ENCODE data around the gene OR11H6.
A peak's percentile ranks its signal among the peaks of the same experiment; 100 is the strongest.
"Not testable (repeated sequence)": the region's sequence is repeated elsewhere in the genome, so short reads cannot be mapped to it uniquely, and the experiment has no call there.

Gene OR11H6, protein sequence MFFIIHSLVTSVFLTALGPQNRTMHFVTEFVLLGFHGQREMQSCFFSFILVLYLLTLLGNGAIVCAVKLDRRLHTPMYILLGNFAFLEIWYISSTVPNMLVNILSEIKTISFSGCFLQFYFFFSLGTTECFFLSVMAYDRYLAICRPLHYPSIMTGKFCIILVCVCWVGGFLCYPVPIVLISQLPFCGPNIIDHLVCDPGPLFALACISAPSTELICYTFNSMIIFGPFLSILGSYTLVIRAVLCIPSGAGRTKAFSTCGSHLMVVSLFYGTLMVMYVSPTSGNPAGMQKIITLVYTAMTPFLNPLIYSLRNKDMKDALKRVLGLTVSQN

DNA sequence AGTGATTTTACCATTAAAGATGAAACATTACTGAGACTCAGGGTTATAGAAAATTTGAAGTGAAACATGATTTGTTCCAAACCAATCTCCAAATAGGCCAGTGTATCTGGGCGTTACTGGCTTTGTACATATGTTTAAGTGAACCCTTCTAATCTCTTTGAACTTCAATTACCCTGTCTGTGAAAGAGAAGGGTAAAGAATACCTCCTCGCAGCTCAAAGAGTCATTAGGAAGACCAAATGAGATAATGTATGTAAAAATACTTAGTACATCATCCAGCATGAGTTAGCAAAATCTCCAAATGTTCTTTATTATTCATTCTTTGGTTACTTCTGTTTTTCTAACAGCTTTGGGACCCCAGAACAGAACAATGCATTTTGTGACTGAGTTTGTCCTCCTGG is at the start of gene OR11H6:
TSS of gene OR11H6 (plus strand) at position 301 of the 400 bp plus-strand sequence. CDS start at position 301, 0 bp downstream.
- no peak for DNase-seq

DNA sequence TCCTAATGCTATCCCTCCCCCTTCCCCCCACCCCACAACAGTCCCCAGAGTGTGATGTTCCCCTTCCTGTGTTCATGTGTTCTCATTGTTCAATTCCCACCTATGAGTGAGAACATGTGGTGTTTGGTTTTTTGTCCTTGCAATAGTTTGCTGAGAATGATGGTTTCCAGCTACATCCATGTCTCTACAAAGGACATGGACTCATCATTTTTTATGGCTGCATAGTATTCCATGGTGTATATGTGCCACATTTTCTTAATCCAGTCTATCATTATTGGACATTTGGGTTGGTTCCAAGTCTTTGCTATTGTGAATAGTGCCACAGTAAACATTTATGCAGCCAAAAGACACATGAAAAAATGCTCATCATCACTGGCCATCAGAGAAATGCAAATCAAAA is 49.3 kb upstream of the OR11H6 start:
- DNase-seq = not testable (repeated sequence)

DNA sequence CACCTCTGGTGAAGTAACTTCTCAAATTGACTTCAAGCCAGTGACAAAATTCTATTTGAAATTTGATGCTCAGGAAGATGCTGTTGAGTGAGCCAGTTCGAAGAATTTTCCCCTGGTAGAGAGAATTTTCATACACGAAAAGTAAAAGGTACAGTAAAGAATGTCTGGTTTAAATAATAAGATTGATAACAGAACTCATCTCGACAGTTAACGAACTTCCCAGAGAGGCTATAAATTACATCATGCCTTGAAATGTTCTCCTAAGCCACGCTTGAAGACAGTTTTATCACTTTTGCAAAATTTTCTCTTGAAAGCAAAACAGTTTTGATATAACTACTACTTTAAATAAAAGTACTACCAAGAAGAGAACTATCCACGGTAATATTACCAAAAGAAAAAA is 47.2 kb upstream of the OR11H6 start:
- DNase-seq = no peak

DNA sequence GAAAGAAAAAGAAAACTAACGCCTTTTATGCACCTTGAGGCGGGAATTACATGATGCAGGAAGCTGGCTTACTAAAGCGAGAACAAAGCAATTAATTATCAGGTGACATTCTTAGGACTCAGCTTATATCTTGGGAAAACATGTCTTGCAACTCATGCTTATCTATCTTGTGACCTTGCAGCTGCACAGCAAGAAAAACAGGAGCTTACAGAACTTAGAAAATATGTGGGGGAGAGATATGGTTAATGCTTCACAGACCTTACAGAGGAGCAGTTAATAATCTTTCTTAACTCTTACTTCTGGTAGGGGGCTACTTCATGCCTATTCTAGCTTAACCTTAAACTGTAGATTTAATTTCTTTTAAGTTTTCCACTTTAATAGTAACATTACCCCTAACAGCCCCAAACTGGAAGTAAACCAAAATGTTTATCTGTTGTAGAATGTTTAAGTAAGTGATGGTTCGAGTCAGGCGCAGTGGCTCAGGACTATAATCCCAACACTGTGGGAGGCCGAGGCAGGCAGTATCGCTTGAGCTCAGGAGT is 46.0 kb upstream of the OR11H6 start:
- no peak for DNase-seq

DNA sequence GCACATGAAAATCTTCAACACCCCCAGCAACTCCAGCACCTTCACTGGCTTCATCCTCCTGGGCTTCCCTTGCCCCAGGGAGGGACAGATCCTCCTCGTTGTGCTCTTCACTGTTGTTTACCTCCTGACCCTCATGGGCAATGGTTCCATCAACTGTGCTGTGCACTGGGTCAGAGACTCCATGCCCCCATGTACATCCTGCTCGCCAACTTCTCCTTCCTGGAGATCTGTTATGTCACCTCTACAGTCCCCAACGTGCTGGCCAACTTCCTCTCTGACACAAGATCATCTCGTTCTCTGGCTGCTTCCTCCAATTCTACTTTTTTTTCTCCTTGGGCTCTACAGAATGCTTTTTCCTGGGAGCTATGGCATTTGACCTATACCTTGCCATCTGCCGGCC is 44.3 kb upstream of the OR11H6 start:
- no peak for DNase-seq

DNA sequence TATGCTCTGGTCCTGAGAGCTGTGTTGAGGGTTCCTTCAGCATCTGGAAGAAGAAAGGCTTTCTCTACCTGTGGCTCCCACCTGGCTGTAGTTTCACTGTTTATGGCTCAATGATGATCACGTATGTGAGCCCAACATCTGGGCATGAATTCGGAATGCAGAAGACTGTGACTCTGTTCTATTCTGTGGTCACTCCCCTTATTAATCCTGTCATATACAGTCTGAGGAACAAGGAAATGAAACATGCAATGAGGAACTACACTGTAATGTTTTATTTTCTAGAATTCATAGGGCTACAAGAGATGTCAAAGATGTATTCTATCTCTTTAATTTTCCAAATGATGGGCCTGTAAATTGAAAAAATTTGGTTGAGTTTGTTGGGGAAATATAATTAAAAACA is 43.6 kb upstream of the OR11H6 start:
- no peak for DNase-seq

DNA sequence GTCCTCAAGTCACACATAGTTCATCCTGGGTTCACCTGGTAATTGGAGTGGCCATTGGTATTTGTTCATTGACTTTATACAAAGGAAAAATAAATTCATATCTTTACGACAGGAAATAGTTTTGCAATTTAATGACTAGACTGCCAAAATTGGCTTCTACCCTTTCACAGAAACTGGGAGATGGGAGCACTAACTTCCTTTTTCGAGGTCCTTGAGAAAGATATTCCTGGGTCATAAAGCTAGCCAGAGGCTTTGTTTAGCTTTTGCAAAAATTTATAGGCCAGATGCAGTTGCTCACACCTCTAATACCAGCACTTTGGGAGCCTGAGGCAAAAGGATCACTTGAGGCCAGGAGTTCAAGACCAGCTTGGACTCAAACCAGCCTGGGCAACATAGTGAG is 43.0 kb upstream of the OR11H6 start:
- DNase-seq = no peak

DNA sequence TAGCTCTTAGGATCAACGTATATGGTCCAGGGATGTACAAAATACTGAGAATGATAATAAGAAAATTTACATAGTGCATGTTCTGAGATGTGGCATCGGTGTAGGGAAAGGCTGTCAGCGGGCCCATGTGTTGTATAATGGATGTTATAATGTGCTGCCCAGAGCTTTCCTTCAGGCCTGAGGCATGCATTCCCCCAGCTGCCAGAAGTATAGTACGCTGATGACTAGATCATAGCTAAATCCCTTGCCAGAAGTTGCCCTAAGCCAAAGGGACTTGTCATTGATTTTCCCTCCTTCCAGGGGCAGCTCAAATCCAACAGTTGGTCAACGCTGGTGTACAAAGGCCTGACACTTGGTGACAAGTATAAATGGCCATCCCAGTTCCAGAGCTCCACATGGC is 39.3 kb upstream of the OR11H6 start:
- no peak for DNase-seq

DNA sequence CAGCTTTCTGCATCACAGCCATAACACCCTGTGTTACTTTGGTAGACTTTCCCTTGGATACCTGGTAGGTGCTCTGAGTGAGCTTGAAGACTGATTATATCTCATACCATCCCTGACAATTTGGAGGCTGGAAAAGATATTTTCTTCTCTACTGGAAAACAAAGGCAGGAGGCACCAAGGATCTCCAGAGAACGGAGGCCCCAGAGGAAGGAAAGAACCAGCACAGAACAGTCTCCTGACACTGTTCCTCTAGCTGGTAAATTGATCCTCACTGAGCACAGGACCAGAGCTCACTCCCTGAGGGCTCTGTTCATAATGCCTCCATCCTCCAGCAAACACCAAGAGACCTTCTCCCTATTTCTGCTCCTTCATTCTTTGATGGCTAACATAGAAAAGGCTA is 32.9 kb upstream of the OR11H6 start, which contains the start of gene OR11G2:
TSS of gene OR11G2 (plus strand) at position 301 of the 400 bp plus-strand sequence. CDS start 6,542 bp downstream, outside the sequence.
- DNase-seq = no peak

DNA sequence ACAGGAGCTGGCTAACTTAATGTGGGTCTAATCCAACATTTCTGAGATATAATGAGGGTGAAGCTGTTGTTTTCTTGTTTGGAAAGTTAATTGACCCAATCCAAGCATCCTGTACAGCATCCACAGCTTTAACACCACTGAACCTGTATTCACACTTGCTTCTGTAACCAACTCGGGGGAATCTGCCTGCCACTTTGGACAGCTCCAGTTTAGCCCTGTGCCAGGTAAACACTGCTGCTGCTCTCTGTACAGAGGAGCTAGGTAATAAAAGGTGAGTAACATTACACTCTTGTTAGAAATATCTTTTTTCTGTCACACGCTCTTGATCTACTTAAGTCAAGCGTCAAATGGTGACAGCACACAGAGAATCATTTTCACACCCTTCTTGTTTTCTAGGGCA is 32.1 kb upstream of the OR11H6 start:
- DNase-seq = no peak

DNA sequence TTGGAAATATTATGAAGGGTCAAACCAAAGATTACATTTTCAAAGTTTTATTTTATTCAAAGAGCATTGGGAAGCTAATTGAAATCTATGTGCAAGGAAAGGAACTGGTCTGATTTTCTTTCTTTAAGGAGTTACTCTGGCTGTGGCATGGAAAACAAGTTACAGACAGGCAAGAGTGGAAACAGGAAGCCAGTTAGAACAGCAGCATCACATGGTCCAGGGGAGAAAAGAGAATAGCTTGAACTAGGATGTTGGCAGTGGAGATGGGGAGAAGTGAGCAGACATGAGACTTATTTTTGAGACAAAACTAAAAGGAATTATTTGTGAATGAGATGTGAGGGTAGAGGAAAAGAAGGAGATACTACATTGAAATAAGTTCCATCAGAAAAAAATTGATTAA is 29.4 kb upstream of the OR11H6 start:
- DNase-seq = no peak

DNA sequence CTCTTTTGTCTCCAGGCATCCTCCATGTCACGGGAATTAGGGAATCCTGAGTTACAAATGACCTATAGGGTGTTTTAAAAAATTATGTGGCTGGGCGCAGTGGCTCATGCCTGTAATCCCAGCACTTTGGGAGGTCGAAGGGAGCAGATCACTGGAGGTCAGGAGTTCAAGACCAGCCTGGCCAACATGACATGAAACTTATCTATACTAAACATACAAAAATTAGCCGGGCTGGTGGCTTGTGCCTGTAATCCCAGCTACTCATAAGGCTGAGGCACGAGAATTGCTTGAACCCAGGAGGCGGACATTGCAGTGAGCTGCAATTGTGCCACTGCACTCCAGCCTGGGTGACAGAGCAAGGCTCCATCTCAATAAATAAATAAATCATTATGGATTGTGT is 28.3 kb upstream of the OR11H6 start:
- not testable (repeated sequence) for DNase-seq

DNA sequence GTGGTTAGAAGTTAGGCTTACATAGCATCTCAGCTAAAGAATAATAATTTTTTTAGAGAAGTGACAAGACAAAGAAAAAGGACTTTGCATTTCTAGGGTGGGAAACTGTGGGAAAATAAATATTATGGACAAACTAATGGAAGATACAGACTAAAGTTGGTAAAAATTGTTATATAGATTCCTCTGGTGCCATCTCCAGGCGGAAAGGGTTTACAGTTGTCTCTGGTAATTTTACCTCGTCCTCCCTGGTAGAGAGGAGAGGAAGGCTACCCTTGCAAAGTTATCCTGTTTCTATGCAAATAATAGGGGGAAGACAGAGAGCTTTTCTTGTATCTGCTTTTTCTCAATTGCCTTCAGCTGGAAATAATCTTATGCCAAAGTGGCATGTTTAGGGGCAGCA is 27.6 kb upstream of the OR11H6 start:
- no peak for DNase-seq

DNA sequence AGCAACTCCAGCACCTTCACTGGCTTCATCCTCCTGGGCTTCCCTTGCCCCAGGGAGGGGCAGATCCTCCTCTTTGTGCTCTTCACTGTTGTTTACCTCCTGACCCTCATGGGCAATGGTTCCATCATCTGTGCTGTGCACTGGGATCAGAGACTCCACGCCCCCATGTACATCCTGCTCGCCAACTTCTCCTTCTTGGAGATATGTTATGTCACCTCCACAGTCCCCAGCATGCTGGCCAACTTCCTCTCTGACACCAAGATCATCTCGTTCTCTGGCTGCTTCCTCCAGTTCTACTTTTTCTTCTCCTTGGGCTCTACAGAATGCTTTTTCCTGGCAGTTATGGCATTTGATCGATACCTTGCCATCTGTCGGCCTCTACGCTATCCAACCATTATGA is 26.1 kb upstream of the OR11H6 start:
- no peak for DNase-seq

DNA sequence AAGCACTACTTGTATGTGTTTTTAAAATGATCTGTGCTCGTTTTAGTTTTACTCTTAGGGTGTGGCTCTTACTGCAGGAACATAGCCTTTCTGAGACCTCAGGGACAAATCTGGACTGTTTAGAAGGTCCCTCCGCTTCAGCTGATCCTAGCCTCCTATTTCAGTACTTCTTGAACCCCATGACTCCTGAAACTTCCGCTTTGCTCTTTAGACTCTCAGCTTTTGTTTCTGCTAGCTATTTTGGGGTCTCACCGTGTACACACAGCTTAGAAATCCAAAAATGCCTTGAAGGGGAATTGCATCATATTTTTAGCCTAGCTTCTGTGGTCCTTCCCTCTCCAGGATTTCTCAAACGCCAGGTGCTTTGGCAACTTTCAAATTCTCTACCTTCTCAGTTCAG is 24.5 kb upstream of the OR11H6 start:
- no peak for DNase-seq

DNA sequence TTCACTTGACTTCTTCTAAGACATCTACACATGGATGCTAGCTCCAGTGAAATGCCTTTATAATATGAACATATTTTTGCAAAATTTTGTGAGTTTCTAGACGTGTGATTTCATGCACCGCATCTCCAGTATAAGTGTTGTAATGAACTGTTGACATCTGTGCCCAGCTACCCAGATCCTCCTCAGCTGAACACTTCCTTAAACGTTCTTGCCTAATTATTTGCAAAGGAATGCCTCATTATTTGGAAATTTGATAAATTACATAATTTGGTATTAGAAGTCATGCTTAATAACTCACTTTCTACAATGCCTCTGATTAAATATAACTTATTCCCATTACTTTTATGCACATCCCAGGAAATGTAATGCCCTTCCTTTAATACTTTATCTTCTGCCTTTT is 18.8 kb upstream of the OR11H6 start:
- no peak for DNase-seq

DNA sequence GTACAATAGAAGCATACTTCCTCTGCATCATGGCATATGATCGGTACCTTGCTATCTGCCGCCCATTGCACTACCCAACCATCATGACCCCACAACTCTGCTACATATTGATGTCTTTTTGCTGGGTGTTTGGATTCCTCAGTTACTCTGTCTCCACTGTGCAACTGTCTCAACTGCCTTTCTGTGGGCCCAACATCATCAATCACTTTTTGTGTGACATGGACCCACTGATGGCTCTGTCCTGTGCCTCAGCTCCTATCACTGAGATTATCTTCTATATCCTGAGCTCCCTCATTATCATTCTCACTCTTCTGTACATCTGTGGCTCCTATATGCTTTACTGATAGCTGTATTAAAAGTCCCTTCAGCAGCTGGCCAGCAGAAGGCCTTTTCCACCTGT is 13.9 kb upstream of the OR11H6 start:
- no peak for DNase-seq

DNA sequence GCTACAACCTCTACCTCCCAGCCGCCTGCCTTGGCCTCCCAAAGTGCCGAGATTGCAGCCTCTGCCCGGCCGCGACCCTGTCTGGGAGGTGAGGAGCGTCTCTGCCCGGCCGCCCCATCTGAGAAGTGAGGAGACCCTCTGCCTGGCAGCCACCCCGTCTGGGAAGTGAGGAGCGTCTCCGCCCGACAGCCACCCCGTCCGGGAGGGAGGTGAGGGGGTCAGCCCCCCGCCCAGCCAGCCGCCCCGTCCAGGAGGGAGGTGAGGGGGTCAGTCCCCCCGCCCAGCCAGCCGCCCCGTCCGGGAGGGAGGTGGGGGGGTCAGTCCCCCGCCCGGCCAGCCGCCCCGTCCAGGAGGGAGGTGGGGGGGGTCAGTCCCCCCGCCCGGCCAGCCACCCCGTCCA is 11.1 kb upstream of the OR11H6 start:
- not testable (repeated sequence) for DNase-seq

DNA sequence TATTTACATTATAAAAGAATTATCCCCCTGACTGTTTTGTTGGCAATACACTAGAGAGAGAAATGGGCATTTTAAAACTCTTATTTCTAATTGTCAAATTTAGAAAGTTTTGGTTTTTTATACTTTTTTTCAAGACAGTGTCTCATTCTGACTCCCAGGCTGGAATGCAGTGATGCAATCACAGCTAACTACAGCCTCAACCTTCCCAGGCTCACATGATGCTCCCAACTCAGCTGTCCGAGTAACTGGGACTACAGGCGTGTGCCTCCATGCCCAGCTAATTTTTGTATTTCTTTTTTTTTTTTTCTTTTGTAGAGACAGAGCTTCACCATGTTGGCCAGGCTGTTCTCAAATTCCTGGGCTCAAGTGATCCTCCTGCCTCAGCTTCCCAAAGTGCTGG is 8.3 kb upstream of the OR11H6 start:
- no peak for DNase-seq

DNA sequence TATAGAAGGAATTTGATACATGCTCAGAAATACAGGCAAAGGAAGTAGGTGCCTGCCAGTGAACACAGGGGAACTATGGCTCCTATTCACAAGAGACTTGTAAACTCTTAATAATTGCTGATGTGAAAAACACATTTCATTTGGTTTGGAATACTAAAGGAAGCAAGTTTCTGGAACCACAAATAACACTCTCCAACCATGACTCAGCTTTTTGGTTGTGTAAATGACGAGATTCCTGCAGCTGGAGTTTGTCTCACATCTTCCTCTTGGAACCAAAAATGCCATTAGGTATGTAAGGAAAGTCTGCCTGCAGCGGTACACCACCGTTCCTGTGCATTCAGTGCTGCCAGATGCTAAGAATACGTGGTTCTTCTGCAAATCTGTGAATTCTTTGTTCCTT is 4.5 kb upstream of the OR11H6 start:
- no peak for DNase-seq

DNA sequence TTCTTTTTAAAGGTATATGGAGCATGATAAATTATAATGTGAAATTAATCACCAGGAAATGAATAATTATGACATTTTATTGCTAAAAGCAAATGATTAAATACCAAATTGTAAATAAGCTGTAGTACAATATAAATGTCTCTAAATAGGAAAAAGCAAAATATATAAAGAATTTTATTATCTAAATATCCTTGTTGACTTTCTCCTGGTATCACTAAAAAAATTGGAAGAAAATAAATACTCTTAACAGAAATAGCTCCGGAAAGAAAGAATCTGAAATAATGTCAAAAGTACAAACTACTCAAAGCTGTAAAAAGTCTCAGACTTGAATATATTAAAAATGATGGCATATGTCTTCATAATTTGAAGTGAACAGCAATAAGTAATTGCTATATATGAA is 5.2 kb downstream of the OR11H6 start, which contains the start of gene OR11H7:
TSS of gene OR11H7 (plus strand) at position 301 of the 400 bp plus-strand sequence.
- no peak for DNase-seq

DNA sequence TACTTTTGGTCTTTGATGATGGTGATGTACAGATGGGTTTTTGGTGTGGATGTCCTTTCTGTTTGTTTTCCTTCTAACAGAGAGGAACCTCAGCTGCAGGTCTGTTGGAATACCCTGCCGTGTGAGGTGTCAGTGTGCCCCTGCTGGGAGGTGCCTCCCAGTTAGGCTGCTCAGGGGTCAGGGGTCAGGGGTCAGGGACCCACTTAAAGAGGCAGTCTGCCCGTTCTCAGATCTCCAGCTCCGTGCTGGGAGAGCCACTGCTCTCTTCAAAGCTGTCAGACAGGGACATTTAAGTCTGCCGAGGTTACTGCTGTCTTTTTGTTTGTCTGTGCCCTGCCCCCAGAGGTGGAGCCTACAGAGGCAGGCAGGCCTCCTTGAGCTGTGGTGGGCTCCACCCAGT is 11.9 kb downstream of the OR11H6 start:
- DNase-seq = not testable (repeated sequence)

DNA sequence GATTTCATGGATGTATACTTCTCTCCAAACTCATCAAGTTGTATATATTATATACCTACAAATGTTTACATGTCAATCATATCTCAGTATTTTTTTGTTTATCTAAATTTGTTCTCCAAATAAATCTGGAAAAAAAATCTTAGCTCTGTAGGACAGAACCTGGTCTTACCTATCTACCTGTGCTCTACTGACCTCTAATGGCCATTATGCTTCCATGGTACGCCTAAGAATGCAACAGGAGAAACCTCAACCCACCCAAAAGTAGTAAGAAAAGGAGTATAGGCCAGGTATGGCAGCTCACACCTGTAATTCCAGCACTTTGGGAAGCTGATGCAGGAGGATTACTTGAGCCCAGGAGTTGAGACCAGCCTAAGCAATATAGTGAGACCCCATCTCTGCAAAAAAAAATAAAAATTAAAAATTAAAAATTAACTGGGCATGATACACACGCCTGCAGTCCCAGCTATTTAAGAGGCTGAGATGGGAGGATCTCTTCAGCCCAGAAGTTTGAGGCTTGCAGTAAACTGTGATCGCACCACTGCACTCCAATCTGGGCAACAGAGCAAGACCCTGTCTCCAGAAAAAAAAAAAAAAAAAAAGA is 24.2 kb downstream of the OR11H6 start:
- peak; percentile 1 for DNase-seq

DNA sequence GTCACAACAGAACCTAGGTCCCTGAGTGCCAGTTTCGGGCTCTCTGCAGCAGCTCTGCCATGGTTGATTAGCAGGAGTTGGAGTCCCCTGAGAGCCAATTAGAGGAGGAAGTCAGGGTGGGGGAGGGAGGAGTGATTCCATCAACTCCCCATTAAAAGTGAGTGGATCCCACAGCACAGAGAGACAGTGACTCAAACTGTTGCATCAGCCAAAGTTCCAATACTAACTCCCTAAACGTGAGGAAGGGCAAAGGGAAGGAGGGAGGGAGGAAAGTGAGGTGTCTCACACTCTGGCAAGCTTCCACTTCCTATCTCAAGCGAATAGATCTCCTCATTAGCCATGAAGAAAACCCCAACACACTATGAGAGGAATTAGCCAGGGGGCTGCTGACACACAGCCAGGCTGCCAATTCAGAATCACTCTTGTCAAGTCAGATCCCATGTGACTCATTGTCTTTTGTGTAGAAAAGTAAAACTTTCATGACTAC is 39.2 kb downstream of the OR11H6 start:
- no peak for DNase-seq

Measured in NCI-H345 (cell line).